ENCODE measurements around the gene SLC22A15. TPM values are rescaled to one million over a fixed set of nuclear protein-coding genes. Genes with fewer than 3 reads are reported as not detected.
"Not testable (repeated sequence)": the region's sequence is repeated elsewhere in the genome, so short reads cannot be mapped to it uniquely, and the experiment has no call there.

The SLC22A15 gene
- total RNA-seq, 2 experiments from 2014 or later, result 0.23 to 0.25 TPM

GRCh38 chr1:115958866-115959265 lies 17.4 kb upstream of the SLC22A15 start:
- H3K9me3 Mint-ChIP-seq (ENCODE audit: low read depth), result no peaks in the 10 kb centered on the region
- ChIA-PET CTCF (interaction anchor here (0.7 to 0.9 kb wide), 2 partner anchors 12 to 22 kb away, joined by 3 to 4 read pairs; no protein-coding TSS in a partner anchor), POLR2A (no interaction called here)
- ATAC-seq (no peak), DNase-seq (no peak)
- peaks cover 36% of the 10 kb centered on the region for H3K27me3 Mint-ChIP-seq
- H3K4me1 Mint-ChIP-seq, result no peaks in the 10 kb centered on the region
- H3K36me3 Mint-ChIP-seq (ENCODE audit: low read depth), result no peaks in the 10 kb centered on the region
- intact Hi-C loops (cut with DNase I, micrococcal nuclease), result no loop called here
- no peak overlapping the region for H3K4me3 Mint-ChIP-seq
- H3K27ac Mint-ChIP-seq, result no peak overlapping the region

GRCh38 chr1:115969509-115969908 lies 6.8 kb upstream of the SLC22A15 start:
- no peak for DNase-seq
- CTCF ChIA-PET, result no interaction called here
- peaks cover 36% of the 10 kb centered on the region for H3K27me3 Mint-ChIP-seq

GRCh38 chr1:115971778-115972177 lies 4.5 kb upstream of the SLC22A15 start:
- H3K4me3 Mint-ChIP-seq, H3K27ac Mint-ChIP-seq: not testable (repeated sequence)
- intact Hi-C loops (cut with DNase I, micrococcal nuclease), result loop anchor here in 1 of 2 experiments (10.0 kb wide), 1 partner anchor 357 kb away; no protein-coding TSS in a partner anchor

More at GRCh38 chr1:115969509-115969908, 6.8 kb upstream of the SLC22A15 start:
- H3K4me1 Mint-ChIP-seq, result no peaks in the 10 kb centered on the region
- ATAC-seq, result no peak
- no peaks in the 10 kb centered on the region for H3K36me3 Mint-ChIP-seq (ENCODE audit: low read depth)
- H3K4me3 Mint-ChIP-seq, result no peak overlapping the region
- no peaks in the 10 kb centered on the region for H3K9me3 Mint-ChIP-seq (ENCODE audit: low read depth)
- POLR2A ChIA-PET, result no interaction called here
- intact Hi-C loops (cut with DNase I, micrococcal nuclease), result no loop called here
- no peak overlapping the region for H3K27ac Mint-ChIP-seq

GRCh38 chr1:115973154-115973553 lies 3.2 kb upstream of the SLC22A15 start:
- ChIA-PET CTCF (no interaction called here), POLR2A (no interaction called here)
- Mint-ChIP-seq H3K4me1 (no peaks in the 10 kb centered on the region), H3K36me3 (ENCODE audit: low read depth) (no peaks in the 10 kb centered on the region), H3K4me3 (no peak overlapping the region), H3K27me3 (peaks cover 43% of the 10 kb centered on the region), H3K9me3 (ENCODE audit: low read depth) (no peaks in the 10 kb centered on the region), H3K27ac (no peak overlapping the region)
- ATAC-seq, result no peak
- no peak for DNase-seq
- intact Hi-C loops (cut with DNase I, micrococcal nuclease), result loop anchor here in 1 of 2 experiments (10.0 kb wide), 1 partner anchor 358 kb away; no protein-coding TSS in a partner anchor

More at GRCh38 chr1:115971778-115972177, 4.5 kb upstream of the SLC22A15 start:
- CTCF ChIA-PET, result interaction anchor here (0.6 to 1.3 kb wide), 2 partner anchors 20 to 1153 kb away, joined by 3 read pairs; no protein-coding TSS in a partner anchor
- peaks cover 38% of the 10 kb centered on the region for H3K27me3 Mint-ChIP-seq
- DNase-seq; H3K9me3 Mint-ChIP-seq (ENCODE audit: low read depth); H3K4me1 Mint-ChIP-seq; H3K36me3 Mint-ChIP-seq (ENCODE audit: low read depth); ATAC-seq: not testable (repeated sequence)
- POLR2A ChIA-PET, result interaction anchor here (0.7 kb wide), 1 partner anchor 768 kb away, joined by 3 read pairs; no protein-coding TSS in a partner anchor

- POLR2A ChIA-PET, result no interaction called here
- H3K27me3 Mint-ChIP-seq, result peaks cover 44% of the 10 kb centered on the region
Observed at GRCh38 chr1:115975569-115976061, 698 bp upstream of the SLC22A15 start.

GRCh38 chr1:115976921-115977498 lies 697 bp downstream of the SLC22A15 start:
- CTCF ChIA-PET, result no interaction called here
- H3K9me3 Mint-ChIP-seq (ENCODE audit: low read depth), result no peaks in the 10 kb centered on the region
- H3K36me3 Mint-ChIP-seq (ENCODE audit: low read depth), result no peaks in the 10 kb centered on the region
- DNase-seq (no peak), ATAC-seq (no peak)
- peak overlapping the region; percentile 80 for H3K4me3 Mint-ChIP-seq
- intact Hi-C loops (cut with DNase I, micrococcal nuclease), result loop anchor here in 1 of 2 experiments (10.0 kb wide), 1 partner anchor 362 kb away; no protein-coding TSS in a partner anchor
- H3K27me3 Mint-ChIP-seq, result peaks cover 44% of the 10 kb centered on the region
- POLR2A ChIA-PET, result no interaction called here
- H3K27ac Mint-ChIP-seq, result no peak overlapping the region
- H3K4me1 Mint-ChIP-seq, result no peaks in the 10 kb centered on the region

More at GRCh38 chr1:115975569-115976061, 698 bp upstream of the SLC22A15 start:
- Mint-ChIP-seq H3K4me1 (no peaks in the 10 kb centered on the region), H3K27ac (peak overlapping the region; percentile 55), H3K36me3 (ENCODE audit: low read depth) (no peaks in the 10 kb centered on the region), H3K9me3 (ENCODE audit: low read depth) (no peaks in the 10 kb centered on the region), H3K4me3 (peak overlapping the region; percentile 80)
- DNase-seq, result no peak
- no peak for ATAC-seq
- intact Hi-C loops (cut with DNase I, micrococcal nuclease), result loop anchor here in 1 of 2 experiments (10.0 kb wide), 1 partner anchor 361 kb away; no protein-coding TSS in a partner anchor
- CTCF ChIA-PET, result interaction anchor here (0.7 to 1.5 kb wide), 2 partner anchors 9 to 1218 kb away, joined by 4 to 8 read pairs; no protein-coding TSS in a partner anchor

GRCh38 chr1:115977499-115978258 lies 1.4 kb downstream of the SLC22A15 start:
- Mint-ChIP-seq H3K4me1 (no peaks in the 10 kb centered on the region), H3K27me3 (peaks cover 40% of the 10 kb centered on the region), H3K36me3 (ENCODE audit: low read depth) (no peaks in the 10 kb centered on the region), H3K4me3 (peak overlapping the region; percentile 80), H3K27ac (no peak overlapping the region), H3K9me3 (ENCODE audit: low read depth) (no peaks in the 10 kb centered on the region)
- ChIA-PET POLR2A (interaction anchor here (0.6 kb wide), 1 partner anchor 266 kb away, joined by 5 read pairs; no protein-coding TSS in a partner anchor), CTCF (interaction anchor here (1.6 kb wide), 1 partner anchor 43 kb away, joined by 4 read pairs; no protein-coding TSS in a partner anchor)
- ATAC-seq (no peak), DNase-seq (no peak)
- intact Hi-C loops (cut with DNase I, micrococcal nuclease), result loop anchor here in 1 of 2 experiments (10.0 kb wide), 1 partner anchor 363 kb away; no protein-coding TSS in a partner anchor

GRCh38 chr1:115978292-115978941 lies 2.1 kb downstream of the SLC22A15 start:
- CTCF ChIA-PET, result interaction anchor here (1.1 to 1.6 kb wide), 2 partner anchors 42 to 838 kb away, joined by 3 to 4 read pairs; no protein-coding TSS in a partner anchor
- no peaks in the 10 kb centered on the region for H3K9me3 Mint-ChIP-seq (ENCODE audit: low read depth)
- ATAC-seq (no peak), DNase-seq (no peak)
- H3K4me1 Mint-ChIP-seq, result no peaks in the 10 kb centered on the region
- H3K27me3 Mint-ChIP-seq, result peaks cover 38% of the 10 kb centered on the region
- H3K36me3 Mint-ChIP-seq (ENCODE audit: low read depth), result no peaks in the 10 kb centered on the region
- H3K27ac Mint-ChIP-seq, result no peak overlapping the region
- POLR2A ChIA-PET, result interaction anchor here (0.6 kb wide), 1 partner anchor 267 kb away, joined by 5 read pairs; no protein-coding TSS in a partner anchor
- intact Hi-C loops (cut with DNase I, micrococcal nuclease), result loop anchor here in 1 of 2 experiments (10.0 kb wide), 1 partner anchor 364 kb away; no protein-coding TSS in a partner anchor
- no peak overlapping the region for H3K4me3 Mint-ChIP-seq

- Mint-ChIP-seq H3K9me3 (ENCODE audit: low read depth) (no peaks in the 10 kb centered on the region), H3K4me3 (no peak overlapping the region), H3K27me3 (peaks cover 32% of the 10 kb centered on the region), H3K4me1 (no peaks in the 10 kb centered on the region), H3K36me3 (ENCODE audit: low read depth) (no peaks in the 10 kb centered on the region), H3K27ac (no peak overlapping the region)
- ATAC-seq (no peak), DNase-seq (no peak)
- intact Hi-C loops (cut with DNase I, micrococcal nuclease), result loop anchor here in 1 of 2 experiments (5.0 kb wide), 1 partner anchor 373 kb away; no protein-coding TSS in a partner anchor
- CTCF ChIA-PET, result interaction anchor here (0.5 kb wide), 1 partner anchor 100 kb away, joined by 4 read pairs; no protein-coding TSS in a partner anchor
- POLR2A ChIA-PET, result no interaction called here
Observed at GRCh38 chr1:115980156-115980555, 3.8 kb downstream of the SLC22A15 start.

GRCh38 chr1:115980998-115981993 lies 5.0 kb downstream of the SLC22A15 start:
- peak; percentile 17 for DNase-seq
- no peak overlapping the region for H3K27ac Mint-ChIP-seq
- H3K36me3 Mint-ChIP-seq (ENCODE audit: low read depth), result no peaks in the 10 kb centered on the region
- ATAC-seq, result no peak
- H3K27me3 Mint-ChIP-seq, result peaks cover 24% of the 10 kb centered on the region
- no peaks in the 10 kb centered on the region for H3K4me1 Mint-ChIP-seq
- POLR2A ChIA-PET, result no interaction called here
- CTCF ChIA-PET, result interaction anchor here (0.6 to 2.6 kb wide), 17 partner anchors 10 to 802 kb away, joined by 3 to 10 read pairs (median 4); no protein-coding TSS in a partner anchor
- intact Hi-C loops (cut with DNase I, micrococcal nuclease), result loop anchor here (1.0 to 5.0 kb wide), 3 partner anchors 174 to 374 kb away; no protein-coding TSS in a partner anchor
- no peak overlapping the region for H3K4me3 Mint-ChIP-seq
- no peaks in the 10 kb centered on the region for H3K9me3 Mint-ChIP-seq (ENCODE audit: low read depth)

Measured in activated CD4-positive, alpha-beta T cell treated with anti-CD3 and anti-CD28 coated beads for 36 hours (primary cell).